ENCODE results near the gene NME3. TPM values are rescaled to one million over a fixed set of nuclear protein-coding genes. Genes with fewer than 3 reads are reported as not detected.
"Not testable (repeated sequence)": the region's sequence is repeated elsewhere in the genome, so short reads cannot be mapped to it uniquely, and the experiment has no call there.

The NME3 gene
- total RNA-seq, 1 donor from 2014 or later: 326 TPM

GRCh38 chr16:1800701-1801100 is 29.4 kb upstream of the NME3 start:
- H3K4me3 ChIP-seq: no peak overlapping the region

GRCh38 chr16:1799263-1799662 is 27.9 kb upstream of the NME3 start:
- H3K27ac ChIP-seq; H3K4me1 ChIP-seq; H3K36me3 ChIP-seq; H3K4me3 ChIP-seq; DNase-seq (ENCODE audit: low spot score in 2 of 2); intact Hi-C loops (cut with DNase I); H3K27me3 ChIP-seq; H3K9me3 ChIP-seq: not testable (repeated sequence)

More at GRCh38 chr16:1800701-1801100, 29.4 kb upstream of the NME3 start:
- DNase-seq (ENCODE audit: low spot score in 2 of 2): no peak
- peaks cover 0 to 6% of the 10 kb centered on the region in 2 donors for H3K9me3 ChIP-seq
- no peak overlapping the region for H3K27ac ChIP-seq
- peaks cover 0 to 6% of the 10 kb centered on the region in 2 donors for H3K36me3 ChIP-seq
- H3K27me3 ChIP-seq: no peaks in the 10 kb centered on the region
- TF ChIP-seq CTCF (IDR thresholded peaks at IDR 0.05): no peak
- H3K4me1 ChIP-seq: no peaks in the 10 kb centered on the region
- intact Hi-C loops (cut with DNase I): no loop called here

GRCh38 chr16:1794908-1795666 is 23.7 kb upstream of the NME3 start:
- H3K27ac ChIP-seq: no peak overlapping the region
- no peak for DNase-seq (ENCODE audit: low spot score in 2 of 2)
- peaks cover 7% of the 10 kb centered on the region in 2 donors for H3K36me3 ChIP-seq
- H3K9me3 ChIP-seq: peaks cover 0 to 6% of the 10 kb centered on the region in 2 donors
- intact Hi-C loops (cut with DNase I): no loop called here
- no peak overlapping the region for H3K4me3 ChIP-seq
- no peak for TF ChIP-seq CTCF (IDR thresholded peaks at IDR 0.05)
- no peaks in the 10 kb centered on the region for H3K27me3 ChIP-seq
- no peaks in the 10 kb centered on the region for H3K4me1 ChIP-seq

GRCh38 chr16:1794221-1794871 is 23.0 kb upstream of the NME3 start:
- TF ChIP-seq CTCF (IDR thresholded peaks at IDR 0.05): no peak
- Histone ChIP-seq H3K4me1 (no peaks in the 10 kb centered on the region), H3K36me3 (peaks cover 9 to 11% of the 10 kb centered on the region in 2 donors), H3K4me3 (no peak overlapping the region), H3K27me3 (no peaks in the 10 kb centered on the region), H3K27ac (no peak overlapping the region), H3K9me3 (peaks cover 0 to 6% of the 10 kb centered on the region in 2 donors)
- intact Hi-C loops (cut with DNase I): no loop called here
- no peak for DNase-seq (ENCODE audit: low spot score in 2 of 2)

GRCh38 chr16:1793578-1794220 is 22.4 kb upstream of the NME3 start, which contains the start of gene IGFALS:
IGFALS (minus strand) TSS chr16:1793705; CDS start chr16:1793652, 53 bp downstream.
- no peak for DNase-seq (ENCODE audit: low spot score in 2 of 2)
- TF ChIP-seq CTCF (IDR thresholded peaks at IDR 0.05): no peak
- Histone ChIP-seq H3K36me3 (peaks cover 16 to 18% of the 10 kb centered on the region in 2 donors), H3K4me3 (no peak within 1 kb of the TSS), H3K4me1 (no peaks in the 10 kb centered on the region), H3K27me3 (no peaks in the 10 kb centered on the region), H3K9me3 (peaks cover 0 to 6% of the 10 kb centered on the region in 2 donors), H3K27ac (no peak within 1 kb of the TSS)
- intact Hi-C loops (cut with DNase I): no loop called here
